Measurements from ENCODE around the gene RGS11. TPM values are rescaled to one million over a fixed set of nuclear protein-coding genes. Genes with fewer than 3 reads are reported as not detected.

The RGS11 gene
- total and polyA plus RNA-seq, 4 donors, result 1.8 to 5.6 (median 3.2) TPM

DNA sequence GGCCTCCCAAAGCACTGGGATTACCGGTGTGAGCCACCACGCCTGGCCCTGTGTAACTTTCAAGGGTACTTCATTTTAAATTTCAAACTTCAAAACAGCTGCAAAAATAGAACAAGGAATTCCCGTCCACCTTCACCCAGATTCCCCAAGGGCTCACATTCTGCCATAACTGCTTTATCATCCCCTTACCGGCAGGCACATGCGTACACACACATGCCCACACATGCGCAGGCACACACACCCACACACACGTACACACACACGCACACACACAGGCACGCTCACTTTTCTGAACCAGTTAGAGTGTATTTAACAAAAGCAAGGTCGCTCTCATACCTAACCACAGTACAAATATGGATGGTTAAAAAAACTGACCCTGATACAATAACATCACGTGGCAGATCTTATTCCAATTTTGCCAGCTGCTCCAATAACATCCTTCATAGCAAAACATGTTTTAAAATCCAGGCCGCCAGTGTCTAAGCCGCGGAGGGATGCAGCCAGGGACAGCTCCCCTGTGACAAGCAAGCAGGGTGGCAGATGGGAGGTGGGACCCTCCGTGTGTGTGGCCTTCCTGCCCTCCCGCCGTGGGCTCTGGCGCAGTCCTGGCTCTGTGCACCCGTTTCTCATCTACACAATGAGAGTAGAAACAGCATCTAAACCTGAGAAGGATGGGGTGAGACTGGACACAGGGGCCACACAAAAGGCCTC, 30.3 kb upstream of the RGS11 start:
- Histone ChIP-seq H3K36me3 (ENCODE audit: control insufficient read depth in 4 of 4, insufficient read depth in 4 of 4, low read length in 4 of 4) (peaks cover 0 to 44% (median 6%) of the 10 kb centered on the region in 4 donors), H3K9me3 (ENCODE audit: control insufficient read depth in 4 of 4, insufficient read depth in 3 of 4, low read length in 3 of 4) (peaks cover 0 to 1% (median 0%) of the 10 kb centered on the region in 4 donors), H3K4me3 (no peak overlapping the region), H3K27me3 (ENCODE audit: control insufficient read depth in 3 of 3, insufficient read depth in 3 of 3, low read length in 2 of 3) (no peaks in the 10 kb centered on the region), H3K9ac (ENCODE audit: insufficient read depth in 1 of 2, low read length in 2 of 2) (no peak overlapping the region), H3K4me1 (ENCODE audit: control insufficient read depth in 5 of 5, insufficient read depth in 5 of 5, low read length in 5 of 5) (no peaks in the 10 kb centered on the region), H3K27ac (ENCODE audit: low read depth in 1 of 2, low read length in 1 of 2) (no peak overlapping the region)
- WGBS, 2 donors, result 90 to 93% methylated on average over 19 of the region's 19 CpGs
- TF ChIP-seq, protein P1, sequence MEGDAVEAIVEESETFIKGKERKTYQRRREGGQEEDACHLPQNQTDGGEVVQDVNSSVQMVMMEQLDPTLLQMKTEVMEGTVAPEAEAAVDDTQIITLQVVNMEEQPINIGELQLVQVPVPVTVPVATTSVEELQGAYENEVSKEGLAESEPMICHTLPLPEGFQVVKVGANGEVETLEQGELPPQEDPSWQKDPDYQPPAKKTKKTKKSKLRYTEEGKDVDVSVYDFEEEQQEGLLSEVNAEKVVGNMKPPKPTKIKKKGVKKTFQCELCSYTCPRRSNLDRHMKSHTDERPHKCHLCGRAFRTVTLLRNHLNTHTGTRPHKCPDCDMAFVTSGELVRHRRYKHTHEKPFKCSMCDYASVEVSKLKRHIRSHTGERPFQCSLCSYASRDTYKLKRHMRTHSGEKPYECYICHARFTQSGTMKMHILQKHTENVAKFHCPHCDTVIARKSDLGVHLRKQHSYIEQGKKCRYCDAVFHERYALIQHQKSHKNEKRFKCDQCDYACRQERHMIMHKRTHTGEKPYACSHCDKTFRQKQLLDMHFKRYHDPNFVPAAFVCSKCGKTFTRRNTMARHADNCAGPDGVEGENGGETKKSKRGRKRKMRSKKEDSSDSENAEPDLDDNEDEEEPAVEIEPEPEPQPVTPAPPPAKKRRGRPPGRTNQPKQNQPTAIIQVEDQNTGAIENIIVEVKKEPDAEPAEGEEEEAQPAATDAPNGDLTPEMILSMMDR (IDR thresholded peaks at IDR 0.05; ENCODE audit: control extremely low read depth, extremely low read depth), result no peak
- DNase-seq (no peak), ATAC-seq (ENCODE audit: insufficient read depth, low FRiP score) (no peak)

DNA sequence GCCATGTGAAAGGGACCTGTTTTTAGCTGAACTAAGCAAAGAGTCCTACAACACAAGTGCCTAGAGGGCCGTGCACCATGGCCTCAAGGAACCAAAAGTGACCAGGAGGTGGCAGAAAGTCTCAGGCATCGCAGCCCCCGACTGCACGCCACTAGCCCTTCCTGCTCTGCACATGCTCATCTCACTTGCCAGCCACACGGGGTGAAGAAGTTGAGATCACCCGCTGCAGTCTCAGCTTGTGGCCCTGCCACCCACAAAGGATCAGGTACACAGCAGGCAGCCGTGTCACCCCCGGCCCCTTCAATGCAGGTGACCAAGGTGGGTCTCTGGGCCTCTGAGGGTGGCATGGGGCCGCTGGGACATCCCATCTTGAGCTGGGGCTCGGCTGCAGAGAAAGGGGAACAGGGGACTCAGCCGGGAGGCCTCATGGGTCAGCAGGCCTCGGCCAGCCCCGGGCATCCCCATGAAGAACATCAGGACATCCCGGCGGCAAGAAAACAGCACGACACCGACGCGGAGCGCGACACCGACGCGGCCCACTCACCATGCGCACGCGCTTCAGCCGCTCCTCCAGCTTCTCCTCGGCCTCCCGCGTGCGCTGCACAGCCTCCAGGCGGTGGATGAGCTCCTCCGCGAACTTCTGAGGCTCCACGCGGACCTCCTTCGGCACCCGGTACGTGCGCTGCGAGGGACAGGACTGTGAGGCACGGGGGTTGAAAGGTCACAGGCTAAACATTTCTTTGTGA, 28.2 kb upstream of the RGS11 start:
- Histone ChIP-seq H3K27ac (ENCODE audit: low read depth in 1 of 2, low read length in 1 of 2) (no peak overlapping the region), H3K9ac (ENCODE audit: insufficient read depth in 1 of 2, low read length in 2 of 2) (no peak overlapping the region), H3K4me3 (no peak overlapping the region), H3K36me3 (ENCODE audit: control insufficient read depth in 4 of 4, insufficient read depth in 4 of 4, low read length in 4 of 4) (peaks cover 0 to 41% (median 5%) of the 10 kb centered on the region in 4 donors), H3K27me3 (ENCODE audit: control insufficient read depth in 3 of 3, insufficient read depth in 3 of 3, low read length in 2 of 3) (no peaks in the 10 kb centered on the region), H3K4me1 (ENCODE audit: control insufficient read depth in 5 of 5, insufficient read depth in 5 of 5, low read length in 5 of 5) (no peaks in the 10 kb centered on the region), H3K9me3 (ENCODE audit: control insufficient read depth in 4 of 4, insufficient read depth in 3 of 4, low read length in 3 of 4) (no peaks in the 10 kb centered on the region)
- DNase-seq (peak in 2 of 3 donors; percentile 14 to 22), ATAC-seq (ENCODE audit: insufficient read depth, low FRiP score) (no peak)
- WGBS, 2 donors, result 88 to 89% methylated on average over 43 of the region's 43 CpGs
- TF ChIP-seq, protein P1 (IDR thresholded peaks at IDR 0.05; ENCODE audit: control extremely low read depth, extremely low read depth), result no peak

DNA sequence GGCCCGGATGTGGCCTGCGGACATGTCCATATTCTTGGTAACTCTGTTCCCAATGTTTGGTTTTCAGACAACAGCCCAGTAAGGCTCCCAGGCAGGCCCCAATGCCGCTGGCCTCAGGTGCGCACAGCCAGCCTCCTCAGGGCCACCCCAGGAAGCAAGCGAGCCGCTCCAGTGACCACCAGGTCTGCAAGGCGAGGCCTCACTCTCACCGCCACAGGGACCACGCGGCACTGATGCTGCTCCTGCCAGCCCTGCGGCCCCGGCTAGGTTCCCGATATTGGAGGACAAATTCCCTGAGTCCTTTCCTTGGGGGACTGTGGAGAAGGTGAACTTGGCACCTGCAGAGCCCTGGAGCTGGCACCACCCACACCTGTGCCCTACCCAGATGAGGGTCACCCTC, 26.2 kb upstream of the RGS11 start:
- Histone ChIP-seq H3K27ac (ENCODE audit: low read depth in 1 of 2, low read length in 1 of 2) (no peak overlapping the region), H3K27me3 (ENCODE audit: control insufficient read depth in 3 of 3, insufficient read depth in 3 of 3, low read length in 2 of 3) (no peaks in the 10 kb centered on the region), H3K4me3 (no peak overlapping the region), H3K9ac (ENCODE audit: insufficient read depth in 1 of 2, low read length in 2 of 2) (no peak overlapping the region), H3K4me1 (ENCODE audit: control insufficient read depth in 5 of 5, insufficient read depth in 5 of 5, low read length in 5 of 5) (no peaks in the 10 kb centered on the region), H3K9me3 (ENCODE audit: control insufficient read depth in 4 of 4, insufficient read depth in 3 of 4, low read length in 3 of 4) (no peaks in the 10 kb centered on the region), H3K36me3 (ENCODE audit: control insufficient read depth in 4 of 4, insufficient read depth in 4 of 4, low read length in 4 of 4) (peaks cover 0 to 41% (median 0%) of the 10 kb centered on the region in 4 donors)
- TF ChIP-seq, protein P1 (IDR thresholded peaks at IDR 0.05; ENCODE audit: control extremely low read depth, extremely low read depth), result no peak
- WGBS, 2 donors, result 97 to 98% methylated on average over 13 of the region's 13 CpGs
- DNase-seq (no peak), ATAC-seq (ENCODE audit: insufficient read depth, low FRiP score) (no peak)

All from lung (tissue), 12 donors.